ENCODE results near the gene JPH2.
A peak's percentile ranks its signal among the peaks of the same experiment; 100 is the strongest.

Gene JPH2

GRCh38 chr20:44087051-44087856 lies 99.7 kb downstream of the JPH2 start:
- Histone ChIP-seq H3K9me3 (ENCODE audit: control insufficient read depth, insufficient read depth, low read length) (no peaks in the 10 kb centered on the region), H3K36me3 (ENCODE audit: control insufficient read depth, insufficient read depth, low read length) (no peaks in the 10 kb centered on the region; the same call in 1 of the 2 replicates), H3K27me3 (ENCODE audit: control insufficient read depth, insufficient read depth, low read length) (no peaks in the 10 kb centered on the region), H3K27ac (ENCODE audit: low read length) (no peak overlapping the region), H3K4me1 (ENCODE audit: control insufficient read depth, insufficient read depth, low read length) (no peaks in the 10 kb centered on the region), H3K4me3 (ENCODE audit: low read length) (no peak overlapping the region)
- no peak for DNase-seq (ENCODE audit: low read depth, low spot score)
- WGBS (ENCODE audit: insufficient coverage, insufficient read length), result no CpG with 5 or more reads among the region's 15 CpGs

- no peak overlapping the region for H3K4me3 ChIP-seq (ENCODE audit: low read length)
- no peaks in the 10 kb centered on the region for H3K9me3 ChIP-seq (ENCODE audit: control insufficient read depth, insufficient read depth, low read length)
- H3K4me1 ChIP-seq (ENCODE audit: control insufficient read depth, insufficient read depth, low read length), result no peaks in the 10 kb centered on the region
- DNase-seq (ENCODE audit: low read depth, low spot score), result no peak
- no peaks in the 10 kb centered on the region for H3K27me3 ChIP-seq (ENCODE audit: control insufficient read depth, insufficient read depth, low read length)
- no peaks in the 10 kb centered on the region; the same call in 1 of the 2 replicates for H3K36me3 ChIP-seq (ENCODE audit: control insufficient read depth, insufficient read depth, low read length)
- H3K27ac ChIP-seq (ENCODE audit: low read length), result no peak overlapping the region
- WGBS (ENCODE audit: insufficient coverage, insufficient read length), result no CpG with 5 or more reads among the region's 17 CpGs
Observed at GRCh38 chr20:44085616-44086434, 101.2 kb downstream of the JPH2 start.

- Histone ChIP-seq H3K9me3 (ENCODE audit: control insufficient read depth, insufficient read depth, low read length) (no peaks in the 10 kb centered on the region), H3K4me3 (ENCODE audit: low read length) (no peak overlapping the region), H3K27me3 (ENCODE audit: control insufficient read depth, insufficient read depth, low read length) (no peaks in the 10 kb centered on the region), H3K27ac (ENCODE audit: low read length) (no peak overlapping the region), H3K36me3 (ENCODE audit: control insufficient read depth, insufficient read depth, low read length) (no peaks in the 10 kb centered on the region; the same call in 1 of the 2 replicates), H3K4me1 (ENCODE audit: control insufficient read depth, insufficient read depth, low read length) (no peaks in the 10 kb centered on the region)
- WGBS (ENCODE audit: insufficient coverage, insufficient read length), result no CpG with 5 or more reads among the region's 7 CpGs
- no peak for DNase-seq (ENCODE audit: low read depth, low spot score)
Observed at GRCh38 chr20:44084891-44085290, 102.1 kb downstream of the JPH2 start.

GRCh38 chr20:44084439-44084838 lies 102.5 kb downstream of the JPH2 start:
- no CpG with 5 or more reads among the region's 2 CpGs for WGBS (ENCODE audit: insufficient coverage, insufficient read length)
- H3K4me1 ChIP-seq (ENCODE audit: control insufficient read depth, insufficient read depth, low read length), result no peaks in the 10 kb centered on the region
- DNase-seq (ENCODE audit: low read depth, low spot score), result no peak

GRCh38 chr20:44083220-44083933 lies 103.6 kb downstream of the JPH2 start:
- H3K27me3 ChIP-seq (ENCODE audit: control insufficient read depth, insufficient read depth, low read length), result no peaks in the 10 kb centered on the region
- no peak for DNase-seq (ENCODE audit: low read depth, low spot score)
- no peaks in the 10 kb centered on the region; the same call in 1 of the 2 replicates for H3K36me3 ChIP-seq (ENCODE audit: control insufficient read depth, insufficient read depth, low read length)
- no peak overlapping the region for H3K27ac ChIP-seq (ENCODE audit: low read length)
- H3K9me3 ChIP-seq (ENCODE audit: control insufficient read depth, insufficient read depth, low read length), result no peaks in the 10 kb centered on the region
- WGBS (ENCODE audit: insufficient coverage, insufficient read length), result no CpG with 5 or more reads among the region's 10 CpGs
- H3K4me3 ChIP-seq (ENCODE audit: low read length), result no peak overlapping the region
- no peaks in the 10 kb centered on the region for H3K4me1 ChIP-seq (ENCODE audit: control insufficient read depth, insufficient read depth, low read length)

More at GRCh38 chr20:44084439-44084838, 102.5 kb downstream of the JPH2 start:
- Histone ChIP-seq H3K27ac (ENCODE audit: low read length) (no peak overlapping the region), H3K9me3 (ENCODE audit: control insufficient read depth, insufficient read depth, low read length) (no peaks in the 10 kb centered on the region), H3K27me3 (ENCODE audit: control insufficient read depth, insufficient read depth, low read length) (no peaks in the 10 kb centered on the region), H3K36me3 (ENCODE audit: control insufficient read depth, insufficient read depth, low read length) (no peaks in the 10 kb centered on the region; the same call in 1 of the 2 replicates), H3K4me3 (ENCODE audit: low read length) (no peak overlapping the region)

GRCh38 chr20:44081888-44082287 lies 105.1 kb downstream of the JPH2 start:
- WGBS (ENCODE audit: insufficient coverage, insufficient read length), result no CpG with 5 or more reads among the region's 5 CpGs
- Histone ChIP-seq H3K4me3 (ENCODE audit: low read length) (no peak overlapping the region), H3K27me3 (ENCODE audit: control insufficient read depth, insufficient read depth, low read length) (no peaks in the 10 kb centered on the region), H3K36me3 (ENCODE audit: control insufficient read depth, insufficient read depth, low read length) (no peaks in the 10 kb centered on the region; the same call in 1 of the 2 replicates), H3K27ac (ENCODE audit: low read length) (no peak overlapping the region), H3K9me3 (ENCODE audit: control insufficient read depth, insufficient read depth, low read length) (no peaks in the 10 kb centered on the region), H3K4me1 (ENCODE audit: control insufficient read depth, insufficient read depth, low read length) (no peaks in the 10 kb centered on the region)
- DNase-seq (ENCODE audit: low read depth, low spot score), result no peak

- H3K27ac ChIP-seq (ENCODE audit: low read length), result no peak overlapping the region
- H3K36me3 ChIP-seq (ENCODE audit: control insufficient read depth, insufficient read depth, low read length), result no peaks in the 10 kb centered on the region; the same call in 1 of the 2 replicates
Observed at GRCh38 chr20:44081476-44081875, 105.5 kb downstream of the JPH2 start.

GRCh38 chr20:44080646-44081267 lies 106.2 kb downstream of the JPH2 start:
- no peak overlapping the region for H3K27ac ChIP-seq (ENCODE audit: low read length)
- no peaks in the 10 kb centered on the region for H3K36me3 ChIP-seq (ENCODE audit: control insufficient read depth, insufficient read depth, low read length)
- peak; percentile 41 for DNase-seq (ENCODE audit: low read depth, low spot score)
- H3K9me3 ChIP-seq (ENCODE audit: control insufficient read depth, insufficient read depth, low read length), result no peaks in the 10 kb centered on the region
- no peaks in the 10 kb centered on the region for H3K27me3 ChIP-seq (ENCODE audit: control insufficient read depth, insufficient read depth, low read length)
- WGBS (ENCODE audit: insufficient coverage, insufficient read length), result no CpG with 5 or more reads among the region's 8 CpGs
- no peak overlapping the region for H3K4me3 ChIP-seq (ENCODE audit: low read length)
- no peaks in the 10 kb centered on the region for H3K4me1 ChIP-seq (ENCODE audit: control insufficient read depth, insufficient read depth, low read length)

More at GRCh38 chr20:44081476-44081875, 105.5 kb downstream of the JPH2 start:
- Histone ChIP-seq H3K27me3 (ENCODE audit: control insufficient read depth, insufficient read depth, low read length) (no peaks in the 10 kb centered on the region), H3K9me3 (ENCODE audit: control insufficient read depth, insufficient read depth, low read length) (no peaks in the 10 kb centered on the region), H3K4me1 (ENCODE audit: control insufficient read depth, insufficient read depth, low read length) (no peaks in the 10 kb centered on the region), H3K4me3 (ENCODE audit: low read length) (no peak overlapping the region)
- WGBS (ENCODE audit: insufficient coverage, insufficient read length), result no CpG with 5 or more reads among the region's 4 CpGs
- DNase-seq (ENCODE audit: low read depth, low spot score), result no peak

- Histone ChIP-seq H3K36me3 (ENCODE audit: control insufficient read depth, insufficient read depth, low read length) (no peaks in the 10 kb centered on the region), H3K9me3 (ENCODE audit: control insufficient read depth, insufficient read depth, low read length) (no peaks in the 10 kb centered on the region), H3K27me3 (ENCODE audit: control insufficient read depth, insufficient read depth, low read length) (no peaks in the 10 kb centered on the region), H3K27ac (ENCODE audit: low read length) (no peak overlapping the region), H3K4me1 (ENCODE audit: control insufficient read depth, insufficient read depth, low read length) (no peaks in the 10 kb centered on the region), H3K4me3 (ENCODE audit: low read length) (no peak overlapping the region)
- DNase-seq (ENCODE audit: low read depth, low spot score), result no peak
- no CpG with 5 or more reads among the region's 10 CpGs for WGBS (ENCODE audit: insufficient coverage, insufficient read length)
Observed at GRCh38 chr20:44080064-44080463, 106.9 kb downstream of the JPH2 start.

GRCh38 chr20:44079291-44079690 lies 107.7 kb downstream of the JPH2 start:
- H3K9me3 ChIP-seq (ENCODE audit: control insufficient read depth, insufficient read depth, low read length), result no peaks in the 10 kb centered on the region
- DNase-seq (ENCODE audit: low read depth, low spot score), result no peak
- H3K4me1 ChIP-seq (ENCODE audit: control insufficient read depth, insufficient read depth, low read length), result no peaks in the 10 kb centered on the region
- no peak overlapping the region for H3K27ac ChIP-seq (ENCODE audit: low read length)
- no peaks in the 10 kb centered on the region for H3K27me3 ChIP-seq (ENCODE audit: control insufficient read depth, insufficient read depth, low read length)
- no CpG with 5 or more reads among the region's 10 CpGs for WGBS (ENCODE audit: insufficient coverage, insufficient read length)
- H3K4me3 ChIP-seq (ENCODE audit: low read length), result no peak overlapping the region
- H3K36me3 ChIP-seq (ENCODE audit: control insufficient read depth, insufficient read depth, low read length), result no peaks in the 10 kb centered on the region
